BLaER1 (cell line): ENCODE results near the gene INPP5F.
A peak's percentile ranks its signal among the peaks of the same experiment; 100 is the strongest.

Source experiments
- H3K27ac ChIP-seq: shearing (Covaris generic); formaldehyde crosslinking; 2 replicates; pipeline ENCODE4 v1.8.1; 2022
- H3K27me3 ChIP-seq: shearing (Covaris generic); formaldehyde crosslinking; 2 replicates; pipeline ENCODE4 v1.8.1; 2022
- H3K36me3 ChIP-seq: shearing (Covaris generic); formaldehyde crosslinking; 2 replicates; pipeline ENCODE4 v1.8.1; 2022
- H3K4me1 ChIP-seq: shearing (Covaris generic); formaldehyde crosslinking; 2 replicates; pipeline ENCODE4 v1.8.1; 2022
- H3K4me2 ChIP-seq: shearing (Covaris generic); formaldehyde crosslinking; 2 replicates; pipeline ENCODE4 v1.8.1; 2022
- H3K4me3 ChIP-seq: shearing (Covaris generic); formaldehyde crosslinking; 2 replicates; pipeline ENCODE4 v1.8.1; 2022
- H3K9ac ChIP-seq: shearing (Covaris generic); formaldehyde crosslinking; 2 replicates; pipeline ENCODE4 v1.8.1; 2022
- H3K9me3 ChIP-seq: shearing (Covaris generic); formaldehyde crosslinking; 2 replicates; pipeline ENCODE4 v1.8.1; 2022
- H4K20me1 ChIP-seq: shearing (Covaris generic); formaldehyde crosslinking; 2 replicates; pipeline ENCODE4 v1.8.1; 2022
- Cebpa-rat ChIP-seq: shearing (Covaris generic); IDR thresholded peaks from 2 replicates; pipeline ENCODE4 v1.8.1; 2022

The INPP5F gene

GRCh38 chr10:119725828-119726675, at the start of gene INPP5F:
Gene INPP5F, plus strand, starts transcription at chr10:119726050. Its CDS starts 213 bp downstream, at chr10:119726263.
- peaks cover 12% of the 10 kb centered on the region for H3K36me3 ChIP-seq
- no peaks in the 10 kb centered on the region for H3K27me3 ChIP-seq
- TF ChIP-seq Cebpa-rat = no peak
- peaks cover 3% of the 10 kb centered on the region for H3K9me3 ChIP-seq
- H3K4me1 ChIP-seq = peaks cover 50% of the 10 kb centered on the region
- peak within 1 kb of the TSS; percentile 95 for H3K4me2 ChIP-seq
- H3K27ac ChIP-seq = peak within 1 kb of the TSS; percentile 96
- H3K4me3 ChIP-seq = peak within 1 kb of the TSS; percentile 91
- H4K20me1 ChIP-seq = peaks cover 27% of the 10 kb centered on the region
- H3K9ac ChIP-seq = peak within 1 kb of the TSS; percentile 95

- no peaks in the 10 kb centered on the region for H4K20me1 ChIP-seq
- H3K27me3 ChIP-seq = no peaks in the 10 kb centered on the region
- no peak overlapping the region for H3K4me2 ChIP-seq
- no peak overlapping the region for H3K27ac ChIP-seq
- H3K9me3 ChIP-seq = no peaks in the 10 kb centered on the region
- no peak overlapping the region for H3K4me3 ChIP-seq
- no peak overlapping the region for H3K9ac ChIP-seq
- H3K36me3 ChIP-seq = peaks cover 58% of the 10 kb centered on the region
- no peak for TF ChIP-seq Cebpa-rat
- peaks cover 16% of the 10 kb centered on the region for H3K4me1 ChIP-seq
These were observed 48.7 kb upstream of the INPP5F start for GRCh38 chr10:119677126-119677525.

GRCh38 chr10:119677904-119678755, 47.7 kb upstream of the INPP5F start:
- Histone ChIP-seq H4K20me1 (no peaks in the 10 kb centered on the region), H3K27ac (no peak overlapping the region)

GRCh38 chr10:119679480-119679829, 46.4 kb upstream of the INPP5F start:
- no peak overlapping the region for H3K9ac ChIP-seq
- H3K36me3 ChIP-seq = peaks cover 34% of the 10 kb centered on the region
- no peaks in the 10 kb centered on the region for H3K27me3 ChIP-seq
- H3K27ac ChIP-seq = no peak overlapping the region
- H3K4me2 ChIP-seq = no peak overlapping the region
- H3K4me3 ChIP-seq = no peak overlapping the region
- no peaks in the 10 kb centered on the region for H4K20me1 ChIP-seq
- TF ChIP-seq Cebpa-rat = no peak
- no peaks in the 10 kb centered on the region for H3K9me3 ChIP-seq
- peaks cover 23% of the 10 kb centered on the region for H3K4me1 ChIP-seq

More at GRCh38 chr10:119677904-119678755, 47.7 kb upstream of the INPP5F start:
- Histone ChIP-seq H3K4me3 (no peak overlapping the region), H3K4me2 (no peak overlapping the region), H3K27me3 (no peaks in the 10 kb centered on the region), H3K9me3 (no peaks in the 10 kb centered on the region), H3K9ac (no peak overlapping the region), H3K36me3 (peaks cover 48% of the 10 kb centered on the region), H3K4me1 (peaks cover 16% of the 10 kb centered on the region)
- no peak for TF ChIP-seq Cebpa-rat

- H3K27ac ChIP-seq = no peak overlapping the region
- peaks cover 28% of the 10 kb centered on the region for H3K36me3 ChIP-seq
- peaks cover 19% of the 10 kb centered on the region for H3K4me1 ChIP-seq
- H4K20me1 ChIP-seq = no peaks in the 10 kb centered on the region
- no peak overlapping the region for H3K9ac ChIP-seq
- H3K9me3 ChIP-seq = no peaks in the 10 kb centered on the region
- H3K27me3 ChIP-seq = no peaks in the 10 kb centered on the region
- no peak overlapping the region for H3K4me2 ChIP-seq
- no peak overlapping the region for H3K4me3 ChIP-seq
- TF ChIP-seq Cebpa-rat = no peak
These were observed 45.8 kb upstream of the INPP5F start for GRCh38 chr10:119680050-119680449.

- no peak overlapping the region for H3K4me3 ChIP-seq
- no peak overlapping the region for H3K27ac ChIP-seq
- H3K36me3 ChIP-seq = peaks cover 24% of the 10 kb centered on the region
- no peaks in the 10 kb centered on the region for H4K20me1 ChIP-seq
- H3K4me1 ChIP-seq = peaks cover 15% of the 10 kb centered on the region; the same call in 1 of the 2 replicates
- no peak overlapping the region for H3K9ac ChIP-seq
- no peak overlapping the region for H3K4me2 ChIP-seq
- no peaks in the 10 kb centered on the region for H3K27me3 ChIP-seq
- no peak for TF ChIP-seq Cebpa-rat
- H3K9me3 ChIP-seq = no peaks in the 10 kb centered on the region
These were observed 45.2 kb upstream of the INPP5F start for GRCh38 chr10:119680650-119681081.

- peaks cover 42% of the 10 kb centered on the region for H3K4me1 ChIP-seq
- H3K4me2 ChIP-seq = peak overlapping the region; percentile 83
- no peaks in the 10 kb centered on the region for H3K36me3 ChIP-seq
- no peak overlapping the region; the same call in 1 of the 2 replicates for H3K9ac ChIP-seq
- no peaks in the 10 kb centered on the region for H4K20me1 ChIP-seq
- no peak for TF ChIP-seq Cebpa-rat
- peak overlapping the region; percentile 64; the same call in 1 of the 2 replicates for H3K27ac ChIP-seq
- H3K9me3 ChIP-seq = no peaks in the 10 kb centered on the region
- peak overlapping the region; percentile 42 for H3K4me3 ChIP-seq
- no peaks in the 10 kb centered on the region for H3K27me3 ChIP-seq
These were observed 39.2 kb upstream of the INPP5F start for GRCh38 chr10:119686465-119687191.

- Histone ChIP-seq H3K4me2 (peak overlapping the region; percentile 83), H3K4me3 (peak overlapping the region; percentile 42), H3K9me3 (no peaks in the 10 kb centered on the region), H3K9ac (peak overlapping the region; percentile 66), H3K27me3 (no peaks in the 10 kb centered on the region), H3K36me3 (no peaks in the 10 kb centered on the region), H4K20me1 (no peaks in the 10 kb centered on the region), H3K4me1 (peaks cover 39% of the 10 kb centered on the region), H3K27ac (peak overlapping the region; percentile 64)
- TF ChIP-seq Cebpa-rat = no peak
These were observed 38.4 kb upstream of the INPP5F start for GRCh38 chr10:119687192-119688032.
